Amniotic epithelial cell (primary cell): ENCODE measurements around the gene RBM5.

Experiments used
- DNase-seq: peaks from one replicate; pipeline ENCODE4 v3.0.0-alpha.2; 2010; ENCODE audit warnings: low read depth

The RBM5 gene

GRCh38 chr3:50160561-50160983 is 71.9 kb downstream of the RBM5 start:
- no peak for DNase-seq

GRCh38 chr3:50161320-50161719 is 72.6 kb downstream of the RBM5 start:
- DNase-seq = no peak

- DNase-seq = no peak
Observed at GRCh38 chr3:50162034-50162883, 73.5 kb downstream of the RBM5 start.

GRCh38 chr3:50163572-50164455 is 75.1 kb downstream of the RBM5 start:
- DNase-seq = peak; percentile 90

GRCh38 chr3:50164481-50164880 is 75.8 kb downstream of the RBM5 start:
- no peak for DNase-seq

GRCh38 chr3:50164984-50165909 is 76.5 kb downstream of the RBM5 start:
- DNase-seq = no peak

- no peak for DNase-seq
Observed at GRCh38 chr3:50165910-50166538, 77.3 kb downstream of the RBM5 start.

- no peak for DNase-seq
Observed at GRCh38 chr3:50166620-50167019, 77.9 kb downstream of the RBM5 start.

GRCh38 chr3:50167069-50167840 is 78.5 kb downstream of the RBM5 start:
- no peak for DNase-seq

GRCh38 chr3:50167841-50168209 is 79.1 kb downstream of the RBM5 start:
- DNase-seq = no peak

GRCh38 chr3:50168388-50168787 is 79.7 kb downstream of the RBM5 start:
- DNase-seq = no peak
